Measurements from ENCODE around the gene CLSTN1. TPM values are rescaled to one million over a fixed set of nuclear protein-coding genes. Genes with fewer than 3 reads are reported as not detected.

The CLSTN1 gene
- total and polyA plus RNA-seq, 4 donors = 131 to 366 (median 280) TPM

GRCh38 chr1:9822897-9823692 lies 670 bp downstream of the CLSTN1 start:
- Histone ChIP-seq H3K4me1 (ENCODE audit: control insufficient read depth, insufficient read depth, low read length) (peaks cover 22% of the 10 kb centered on the region), H3K9me3 (ENCODE audit: control insufficient read depth, insufficient read depth, low read length) (no peaks in the 10 kb centered on the region), H3K36me3 (ENCODE audit: control insufficient read depth, insufficient read depth, low read length) (peaks cover 5% of the 10 kb centered on the region), H3K27me3 (ENCODE audit: control insufficient read depth, insufficient read depth, low read length) (no peaks in the 10 kb centered on the region), H3K4me3 (ENCODE audit: low read depth, low read length) (peak overlapping the region; percentile 82), H3K27ac (ENCODE audit: low read depth, low read length) (no peak overlapping the region)
- DNase-seq (ENCODE audit: low read depth in 4 of 6, low spot score in 6 of 6) = peak in 2 of 6 donors; percentile 56 to 78
- under 1% methylated on average over 71 of the region's 71 CpGs for WGBS (ENCODE audit: insufficient coverage)

- H3K36me3 ChIP-seq (ENCODE audit: control insufficient read depth, insufficient read depth, low read length) = peaks cover 7% of the 10 kb centered on the region
- peaks cover 22% of the 10 kb centered on the region for H3K4me1 ChIP-seq (ENCODE audit: control insufficient read depth, insufficient read depth, low read length)
- peak in 1 of 6 donors; percentile 50 for DNase-seq (ENCODE audit: low read depth in 4 of 6, low spot score in 6 of 6)
- no peaks in the 10 kb centered on the region for H3K27me3 ChIP-seq (ENCODE audit: control insufficient read depth, insufficient read depth, low read length)
- 3% methylated on average over 5 of the region's 8 CpGs for WGBS (ENCODE audit: insufficient coverage)
- H3K27ac ChIP-seq (ENCODE audit: low read depth, low read length) = no peak overlapping the region
- no peaks in the 10 kb centered on the region for H3K9me3 ChIP-seq (ENCODE audit: control insufficient read depth, insufficient read depth, low read length)
- peak overlapping the region; percentile 82 for H3K4me3 ChIP-seq (ENCODE audit: low read depth, low read length)
Observed at GRCh38 chr1:9822490-9822889, 1.3 kb downstream of the CLSTN1 start.

- no peaks in the 10 kb centered on the region for H3K9me3 ChIP-seq (ENCODE audit: control insufficient read depth, insufficient read depth, low read length)
- no peaks in the 10 kb centered on the region for H3K27me3 ChIP-seq (ENCODE audit: control insufficient read depth, insufficient read depth, low read length)
- WGBS (ENCODE audit: insufficient coverage) = no CpG with 5 or more reads among the region's 4 CpGs
- H3K4me1 ChIP-seq (ENCODE audit: control insufficient read depth, insufficient read depth, low read length) = peaks cover 22% of the 10 kb centered on the region
- H3K36me3 ChIP-seq (ENCODE audit: control insufficient read depth, insufficient read depth, low read length) = peaks cover 7% of the 10 kb centered on the region
- DNase-seq (ENCODE audit: low read depth in 4 of 6, low spot score in 6 of 6) = no peak
- peak overlapping the region; percentile 82 for H3K4me3 ChIP-seq (ENCODE audit: low read depth, low read length)
- no peak overlapping the region for H3K27ac ChIP-seq (ENCODE audit: low read depth, low read length)
Observed at GRCh38 chr1:9821710-9822109, 2.1 kb downstream of the CLSTN1 start.

- Histone ChIP-seq H3K36me3 (ENCODE audit: control insufficient read depth, insufficient read depth, low read length) (peaks cover 7% of the 10 kb centered on the region), H3K4me3 (ENCODE audit: low read depth, low read length) (no peak overlapping the region), H3K27ac (ENCODE audit: low read depth, low read length) (no peak overlapping the region), H3K27me3 (ENCODE audit: control insufficient read depth, insufficient read depth, low read length) (no peaks in the 10 kb centered on the region), H3K9me3 (ENCODE audit: control insufficient read depth, insufficient read depth, low read length) (no peaks in the 10 kb centered on the region), H3K4me1 (ENCODE audit: control insufficient read depth, insufficient read depth, low read length) (peaks cover 20% of the 10 kb centered on the region)
- no CpG with 5 or more reads among the region's 3 CpGs for WGBS (ENCODE audit: insufficient coverage)
- peak in 1 of 6 donors; percentile 62 for DNase-seq (ENCODE audit: low read depth in 4 of 6, low spot score in 6 of 6)
Observed at GRCh38 chr1:9820521-9820920, 3.2 kb downstream of the CLSTN1 start.

- no peaks in the 10 kb centered on the region for H3K27me3 ChIP-seq (ENCODE audit: control insufficient read depth, insufficient read depth, low read length)
- H3K27ac ChIP-seq (ENCODE audit: low read depth, low read length) = no peak overlapping the region
- H3K9me3 ChIP-seq (ENCODE audit: control insufficient read depth, insufficient read depth, low read length) = no peaks in the 10 kb centered on the region
- 81% methylated on average over 3 of the region's 4 CpGs for WGBS (ENCODE audit: insufficient coverage)
- no peak overlapping the region for H3K4me3 ChIP-seq (ENCODE audit: low read depth, low read length)
- H3K4me1 ChIP-seq (ENCODE audit: control insufficient read depth, insufficient read depth, low read length) = peaks cover 8% of the 10 kb centered on the region
- H3K36me3 ChIP-seq (ENCODE audit: control insufficient read depth, insufficient read depth, low read length) = peaks cover 7% of the 10 kb centered on the region
- no peak for DNase-seq (ENCODE audit: low read depth in 4 of 6, low spot score in 6 of 6)
Observed at GRCh38 chr1:9817734-9818133, 6.0 kb downstream of the CLSTN1 start.

GRCh38 chr1:9816199-9816598 lies 7.6 kb downstream of the CLSTN1 start:
- Histone ChIP-seq H3K36me3 (ENCODE audit: control insufficient read depth, insufficient read depth, low read length) (peaks cover 7% of the 10 kb centered on the region), H3K27ac (ENCODE audit: low read depth, low read length) (no peak overlapping the region), H3K4me3 (ENCODE audit: low read depth, low read length) (no peak overlapping the region), H3K27me3 (ENCODE audit: control insufficient read depth, insufficient read depth, low read length) (no peaks in the 10 kb centered on the region), H3K4me1 (ENCODE audit: control insufficient read depth, insufficient read depth, low read length) (peaks cover 6% of the 10 kb centered on the region), H3K9me3 (ENCODE audit: control insufficient read depth, insufficient read depth, low read length) (no peaks in the 10 kb centered on the region)
- 100% methylated on average over 1 of the region's 1 CpG for WGBS (ENCODE audit: insufficient coverage)
- no peak for DNase-seq (ENCODE audit: low read depth in 4 of 6, low spot score in 6 of 6)

GRCh38 chr1:9815150-9815549 lies 8.6 kb downstream of the CLSTN1 start:
- 86% methylated on average over 1 of the region's 2 CpGs for WGBS (ENCODE audit: insufficient coverage)

GRCh38 chr1:9814619-9815018 lies 9.1 kb downstream of the CLSTN1 start:
- no peaks in the 10 kb centered on the region for H3K9me3 ChIP-seq (ENCODE audit: control insufficient read depth, insufficient read depth, low read length)
- H3K27ac ChIP-seq (ENCODE audit: low read depth, low read length) = no peak overlapping the region
- DNase-seq (ENCODE audit: low read depth in 4 of 6, low spot score in 6 of 6) = no peak
- no peaks in the 10 kb centered on the region for H3K27me3 ChIP-seq (ENCODE audit: control insufficient read depth, insufficient read depth, low read length)
- H3K36me3 ChIP-seq (ENCODE audit: control insufficient read depth, insufficient read depth, low read length) = peaks cover 3% of the 10 kb centered on the region
- peaks cover 3% of the 10 kb centered on the region for H3K4me1 ChIP-seq (ENCODE audit: control insufficient read depth, insufficient read depth, low read length)
- H3K4me3 ChIP-seq (ENCODE audit: low read depth, low read length) = no peak overlapping the region
- 100% methylated on average over 5 of the region's 6 CpGs for WGBS (ENCODE audit: insufficient coverage)

More at GRCh38 chr1:9815150-9815549, 8.6 kb downstream of the CLSTN1 start:
- peaks cover 7% of the 10 kb centered on the region for H3K36me3 ChIP-seq (ENCODE audit: control insufficient read depth, insufficient read depth, low read length)
- no peaks in the 10 kb centered on the region for H3K27me3 ChIP-seq (ENCODE audit: control insufficient read depth, insufficient read depth, low read length)
- H3K4me3 ChIP-seq (ENCODE audit: low read depth, low read length) = no peak overlapping the region
- H3K9me3 ChIP-seq (ENCODE audit: control insufficient read depth, insufficient read depth, low read length) = no peaks in the 10 kb centered on the region
- peaks cover 3% of the 10 kb centered on the region for H3K4me1 ChIP-seq (ENCODE audit: control insufficient read depth, insufficient read depth, low read length)
- no peak for DNase-seq (ENCODE audit: low read depth in 4 of 6, low spot score in 6 of 6)
- H3K27ac ChIP-seq (ENCODE audit: low read depth, low read length) = no peak overlapping the region

GRCh38 chr1:9811239-9811966 lies 12.4 kb downstream of the CLSTN1 start:
- WGBS (ENCODE audit: insufficient coverage) = 60% methylated on average over 3 of the region's 6 CpGs
- Histone ChIP-seq H3K36me3 (ENCODE audit: control insufficient read depth, insufficient read depth, low read length) (peaks cover 9% of the 10 kb centered on the region), H3K27me3 (ENCODE audit: control insufficient read depth, insufficient read depth, low read length) (no peaks in the 10 kb centered on the region), H3K4me1 (ENCODE audit: control insufficient read depth, insufficient read depth, low read length) (peaks cover 16% of the 10 kb centered on the region), H3K4me3 (ENCODE audit: low read depth, low read length) (no peak overlapping the region), H3K27ac (ENCODE audit: low read depth, low read length) (no peak overlapping the region), H3K9me3 (ENCODE audit: control insufficient read depth, insufficient read depth, low read length) (no peaks in the 10 kb centered on the region)
- DNase-seq (ENCODE audit: low read depth in 4 of 6, low spot score in 6 of 6) = no peak
